IPS DF 4.7 (cell line): ENCODE results near the gene ATP6V0D1.

Source experiments
- DNase-seq: peaks from one replicate; pipeline ENCODE4 v3.0.0-alpha.2; 2013; ENCODE audit warnings: low spot score; ENCODE audit errors: extremely low read depth

The ATP6V0D1 gene

DNA sequence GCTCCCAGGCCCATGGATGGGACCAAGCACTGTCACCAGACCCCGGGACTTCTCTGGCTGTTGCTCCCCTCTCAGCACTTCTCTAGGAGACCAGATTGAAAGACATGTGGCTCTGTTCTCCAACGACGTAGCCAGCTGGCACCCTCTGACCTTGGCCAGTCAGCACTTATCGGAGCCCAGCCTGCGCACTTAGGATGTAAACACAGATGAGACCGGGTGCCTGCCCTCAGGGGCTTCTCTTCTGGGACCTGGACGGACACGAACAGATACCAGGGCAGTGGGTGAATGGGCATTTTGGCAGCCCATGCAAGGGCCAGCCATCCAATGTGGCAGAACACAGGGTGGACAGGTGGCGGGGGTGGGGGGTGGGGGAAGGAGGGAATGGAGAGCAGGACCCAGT is 71.3 kb downstream of the ATP6V0D1 start:
- no peak for DNase-seq

DNA sequence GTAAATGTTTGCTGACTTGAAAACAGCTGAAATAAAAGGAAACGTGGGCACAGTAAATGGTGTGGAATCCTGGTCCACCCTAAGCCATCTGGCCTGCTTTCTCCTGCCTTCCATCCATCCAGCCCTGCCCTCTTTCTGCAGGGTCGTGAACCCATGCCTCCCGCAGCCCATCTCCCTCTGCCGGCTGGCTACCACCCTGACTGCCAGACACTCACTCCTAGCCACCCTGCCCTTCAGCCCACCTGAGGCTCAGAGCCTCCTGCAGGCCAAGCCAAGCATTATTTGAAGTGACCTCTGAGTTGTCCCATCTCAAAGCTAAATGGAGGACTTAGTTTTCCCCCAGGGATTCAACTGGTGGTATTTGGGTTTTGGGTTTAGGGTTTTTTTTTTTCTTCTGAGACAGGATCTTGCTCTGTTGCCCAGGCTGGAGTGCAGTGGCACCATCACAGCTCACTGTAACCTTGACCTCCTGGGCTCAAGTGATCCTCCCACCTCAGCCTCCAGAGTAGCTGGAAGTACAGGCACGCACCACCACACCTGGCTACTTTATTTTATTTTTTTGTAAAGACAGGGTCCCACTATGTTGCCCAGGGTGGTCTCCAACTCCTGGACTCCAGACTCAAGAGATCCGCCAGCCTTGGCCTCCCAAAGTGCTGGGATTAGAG is 73.0 kb downstream of the ATP6V0D1 start:
- DNase-seq = no peak

DNA sequence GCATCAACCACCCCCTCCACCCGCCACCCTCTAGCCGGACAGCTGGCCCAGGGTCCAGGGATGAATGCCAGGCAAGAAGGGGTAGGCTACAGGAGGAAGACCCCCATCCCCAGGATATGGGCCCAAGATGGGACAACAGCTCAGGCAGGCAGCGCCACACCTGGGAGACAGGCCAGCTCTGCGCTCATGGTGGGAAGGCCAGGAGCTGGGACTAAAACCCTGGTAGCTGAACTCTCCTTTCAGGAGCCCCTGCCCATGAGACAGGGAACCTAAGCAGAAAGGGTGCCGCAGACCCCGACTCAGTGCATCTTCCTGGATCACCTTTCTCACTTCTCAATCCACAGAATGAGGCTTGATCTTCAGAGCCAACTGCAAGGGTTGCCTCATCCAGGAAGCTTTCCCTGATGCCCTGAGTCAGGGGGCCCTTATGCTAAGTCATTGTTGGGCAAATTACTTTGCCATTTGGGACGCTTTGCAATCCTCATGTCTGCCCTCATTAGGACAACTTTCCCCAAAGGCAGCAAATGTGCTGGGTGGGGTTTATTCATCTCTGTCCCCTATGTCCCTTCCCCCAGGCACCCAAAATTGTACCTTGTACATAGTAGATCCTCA is 73.7 kb downstream of the ATP6V0D1 start:
- no peak for DNase-seq

DNA sequence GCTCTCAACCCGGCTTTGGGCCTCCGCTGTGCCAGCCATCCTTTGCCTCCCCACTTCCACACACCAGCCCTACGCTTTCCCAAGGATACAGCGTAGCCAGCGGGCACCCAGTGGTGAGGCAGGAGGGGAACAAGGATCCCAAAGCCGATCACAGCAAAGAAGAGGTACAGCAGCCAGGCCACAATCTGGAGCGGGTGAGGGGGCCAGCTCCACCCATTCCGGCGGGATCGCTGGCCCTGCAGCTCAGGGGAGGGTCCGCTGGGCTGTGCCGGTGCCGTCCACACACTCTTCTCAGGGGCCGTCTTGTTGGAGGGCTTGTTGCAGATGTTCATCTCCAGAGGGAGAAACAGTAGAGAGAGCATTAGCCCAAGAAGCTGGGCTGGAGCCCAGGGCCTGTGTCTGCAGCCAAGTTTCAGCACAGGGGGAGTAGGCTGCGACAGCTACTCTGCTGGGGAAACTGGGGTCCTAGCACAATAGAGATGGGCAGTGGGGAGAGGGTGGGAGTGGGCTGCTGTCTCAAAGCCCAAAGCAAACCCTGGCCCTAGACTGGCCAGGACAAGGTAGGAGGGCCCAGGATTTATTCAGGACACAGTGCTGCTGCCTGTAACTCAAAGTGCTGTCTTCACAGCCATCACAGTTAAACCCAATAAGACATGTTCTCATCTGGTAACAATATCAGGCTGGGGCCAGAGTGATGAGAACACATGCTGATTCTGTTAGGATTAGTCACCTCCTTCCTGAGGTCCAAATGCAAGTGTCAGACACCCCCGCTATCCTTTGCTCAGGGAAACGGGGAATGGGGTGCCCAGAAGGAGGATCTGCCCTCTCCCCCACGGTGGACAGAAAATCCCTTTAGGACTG is 74.6 kb downstream of the ATP6V0D1 start:
- DNase-seq = no peak

DNA sequence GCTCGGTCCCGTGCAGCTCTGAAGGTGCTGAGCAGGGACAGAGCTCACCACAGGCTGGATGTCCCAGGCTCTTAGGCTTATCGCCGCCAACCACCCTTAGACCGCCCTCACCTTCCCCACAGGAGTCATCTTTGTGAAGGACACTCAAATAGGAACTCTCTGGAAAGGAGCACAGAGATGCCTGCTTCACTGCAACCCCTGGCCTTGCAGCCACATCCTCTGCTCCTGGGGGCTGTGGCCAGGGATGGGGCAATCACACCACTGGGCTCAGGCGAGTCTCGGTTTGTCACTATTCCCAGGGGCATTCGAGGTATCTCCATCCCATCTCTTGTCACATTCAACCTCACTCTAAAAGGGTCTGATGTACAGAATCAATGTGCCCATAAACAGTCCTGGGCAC is 75.6 kb downstream of the ATP6V0D1 start:
- no peak for DNase-seq

DNA sequence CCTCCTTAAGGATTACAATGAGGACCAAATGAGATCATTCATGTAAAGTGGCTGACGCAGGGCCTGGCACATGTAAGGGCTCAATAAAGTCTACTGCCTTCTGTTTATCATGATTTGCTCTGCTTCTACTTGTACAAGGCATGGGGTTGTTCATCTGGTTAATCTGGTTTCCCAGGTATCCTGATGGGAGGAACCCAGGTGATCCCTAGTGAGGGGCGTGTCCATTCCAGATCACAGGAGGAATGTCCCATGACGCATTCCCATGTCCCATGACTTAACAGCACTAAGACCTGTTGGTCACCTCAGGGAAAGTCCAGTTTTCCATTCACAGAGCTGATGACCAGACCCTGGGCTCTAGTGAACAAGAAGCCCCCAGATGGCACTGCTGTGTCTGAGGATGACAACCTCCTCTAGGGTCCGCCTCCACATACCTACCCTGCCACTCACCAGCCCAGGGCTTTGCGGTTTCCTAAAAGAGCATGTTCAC is 76.2 kb downstream of the ATP6V0D1 start:
- DNase-seq = no peak

DNA sequence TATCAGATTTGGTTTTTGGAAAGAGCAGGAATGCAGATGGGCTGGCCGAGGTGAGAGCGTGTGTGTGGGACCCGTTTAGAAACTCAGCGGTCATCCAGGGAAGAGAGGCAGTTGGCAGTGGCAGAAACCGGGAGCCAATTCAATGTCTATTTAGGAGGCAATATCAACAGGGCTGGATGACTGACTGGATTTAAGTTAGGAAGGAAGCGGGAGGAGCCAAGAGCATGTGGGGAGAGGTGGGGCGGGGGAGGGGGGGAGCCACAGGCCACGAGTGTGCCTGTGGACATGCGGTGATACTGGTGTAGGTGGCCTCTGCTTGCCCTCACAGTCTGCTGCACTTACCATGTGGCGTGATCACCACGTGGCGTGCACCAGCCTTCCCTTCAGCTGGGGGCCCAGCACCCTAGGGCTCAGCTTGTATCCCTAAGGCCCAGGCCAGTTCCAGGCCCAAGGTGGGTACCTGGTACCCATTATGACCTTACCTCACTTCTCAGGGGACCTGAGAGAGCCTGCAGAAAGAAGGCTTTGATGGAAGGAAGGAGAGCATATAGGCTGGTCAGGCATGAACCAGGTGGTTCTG is 76.9 kb downstream of the ATP6V0D1 start:
- no peak for DNase-seq

DNA sequence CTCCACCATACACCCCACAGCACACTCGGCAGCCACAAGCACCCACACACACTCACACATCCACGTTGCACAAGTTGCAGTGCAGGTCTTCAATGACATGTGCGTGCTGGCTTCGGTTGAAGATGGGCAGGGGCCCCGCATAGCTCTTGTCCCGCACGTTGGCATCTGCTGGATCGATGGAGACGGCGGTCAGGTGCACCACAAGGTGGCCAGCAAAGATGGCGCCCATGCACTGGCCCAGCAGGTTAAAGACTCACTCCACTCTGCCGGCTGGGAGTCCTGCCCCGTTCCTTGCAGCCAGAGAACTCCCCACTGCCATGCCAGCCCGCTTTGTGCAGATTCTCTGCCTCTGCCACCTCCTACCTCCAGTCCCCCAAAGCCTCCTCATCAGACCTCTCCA is 80.1 kb downstream of the ATP6V0D1 start:
- DNase-seq = no peak

DNA sequence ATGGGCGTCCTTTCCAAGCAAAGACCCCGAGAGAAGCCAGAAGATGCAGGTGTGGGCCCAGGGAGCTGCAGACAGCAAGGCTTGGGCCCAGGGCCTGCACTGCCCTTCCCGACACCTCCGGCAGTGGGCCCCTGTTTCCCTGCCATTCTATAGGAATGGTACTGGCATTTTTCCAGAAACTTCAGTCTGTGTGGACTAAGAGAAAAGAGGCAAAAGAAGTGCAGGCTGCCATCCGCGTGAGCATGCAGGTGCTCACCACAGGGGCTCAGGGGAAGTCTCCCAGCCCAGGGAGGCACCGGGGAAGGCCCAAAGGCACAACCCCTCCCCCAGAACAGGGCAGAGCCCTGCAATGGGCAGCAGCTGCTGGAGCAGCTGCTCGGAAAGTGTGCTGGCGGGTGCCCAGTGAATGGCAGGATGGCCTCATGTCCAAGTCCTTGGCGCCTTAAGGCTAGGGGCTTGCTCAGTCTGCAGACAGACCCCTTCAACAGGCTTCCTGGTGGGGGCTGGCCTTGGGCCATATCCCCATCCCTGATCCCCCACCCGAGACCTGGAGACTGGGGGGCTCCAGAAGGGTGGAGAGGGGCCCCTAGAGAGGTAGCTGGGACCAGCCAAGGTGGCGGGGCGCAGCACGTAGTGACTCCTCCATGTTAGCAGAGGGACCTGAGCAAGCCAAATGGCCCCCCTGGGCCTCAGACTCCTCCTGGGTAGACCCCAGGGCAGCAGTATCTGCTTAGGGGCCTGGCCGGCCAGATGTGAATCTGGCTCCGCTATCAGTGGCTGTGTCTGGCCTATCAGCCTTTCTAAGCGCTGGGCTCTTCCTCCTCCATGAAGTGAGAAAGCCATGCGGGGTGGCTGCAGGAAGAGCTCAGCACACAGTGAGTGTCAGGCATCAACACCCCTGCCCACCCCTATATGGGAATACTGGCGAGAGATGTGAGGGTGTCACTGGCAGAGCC is 80.9 kb downstream of the ATP6V0D1 start:
- no peak for DNase-seq

DNA sequence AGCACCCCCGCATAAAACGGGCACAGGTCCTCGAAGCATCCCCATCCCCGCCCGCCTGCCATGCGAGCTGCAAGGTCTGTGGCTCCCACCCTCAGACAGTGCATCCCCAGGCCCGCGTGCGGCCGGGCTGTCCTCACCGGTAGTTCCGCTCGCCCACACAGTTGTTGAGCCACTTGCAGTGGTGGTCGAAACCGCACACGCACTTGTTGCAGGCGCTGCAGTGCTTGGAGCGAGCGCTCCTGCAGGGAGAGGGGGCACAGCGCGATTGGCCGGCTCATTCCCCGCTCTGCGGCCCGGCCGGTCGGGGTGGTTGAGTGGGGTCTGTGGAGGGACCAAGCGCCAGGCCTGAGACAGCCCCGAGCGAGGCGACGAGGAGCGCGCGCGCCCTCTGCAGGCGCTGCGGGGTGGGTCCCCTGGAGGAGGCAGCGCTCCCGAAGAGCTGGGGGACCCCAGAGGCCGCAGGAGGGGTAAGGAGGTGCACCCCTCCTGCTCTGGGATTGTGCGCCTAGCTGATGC is 81.7 kb downstream of the ATP6V0D1 start:
- no peak for DNase-seq

DNA sequence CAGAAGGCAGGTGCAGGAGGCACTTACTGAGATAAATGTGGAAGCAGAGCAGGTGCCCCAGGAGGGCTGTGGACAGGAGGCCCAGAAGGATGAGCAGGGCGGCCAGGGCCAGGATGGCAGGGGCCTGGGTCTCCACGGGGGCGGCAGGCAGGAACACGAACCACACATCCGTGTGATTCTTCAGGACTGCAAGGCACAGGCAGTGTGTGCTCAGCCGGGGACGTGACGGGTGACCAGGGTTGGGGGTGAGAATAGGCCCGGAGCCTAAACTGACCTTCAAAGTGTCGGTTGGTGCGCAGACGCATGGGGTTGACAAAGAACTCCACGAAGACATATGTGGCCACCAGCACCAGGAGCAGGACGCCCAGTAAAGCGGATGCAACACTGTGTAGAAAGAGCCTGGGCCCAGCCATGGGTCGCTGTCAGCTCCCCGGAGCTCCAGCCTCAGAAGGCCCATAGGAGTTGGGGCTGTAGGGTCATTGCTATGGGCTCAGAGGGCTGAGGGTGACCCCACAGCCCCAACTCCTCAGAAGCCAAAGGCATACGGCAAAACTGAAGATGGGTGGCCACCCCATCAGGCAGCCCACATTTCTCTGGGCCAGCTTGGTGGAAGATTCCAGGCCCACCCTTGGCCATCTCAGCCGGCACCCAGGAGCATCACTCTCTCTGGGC is 82.3 kb downstream of the ATP6V0D1 start:
- no peak for DNase-seq

DNA sequence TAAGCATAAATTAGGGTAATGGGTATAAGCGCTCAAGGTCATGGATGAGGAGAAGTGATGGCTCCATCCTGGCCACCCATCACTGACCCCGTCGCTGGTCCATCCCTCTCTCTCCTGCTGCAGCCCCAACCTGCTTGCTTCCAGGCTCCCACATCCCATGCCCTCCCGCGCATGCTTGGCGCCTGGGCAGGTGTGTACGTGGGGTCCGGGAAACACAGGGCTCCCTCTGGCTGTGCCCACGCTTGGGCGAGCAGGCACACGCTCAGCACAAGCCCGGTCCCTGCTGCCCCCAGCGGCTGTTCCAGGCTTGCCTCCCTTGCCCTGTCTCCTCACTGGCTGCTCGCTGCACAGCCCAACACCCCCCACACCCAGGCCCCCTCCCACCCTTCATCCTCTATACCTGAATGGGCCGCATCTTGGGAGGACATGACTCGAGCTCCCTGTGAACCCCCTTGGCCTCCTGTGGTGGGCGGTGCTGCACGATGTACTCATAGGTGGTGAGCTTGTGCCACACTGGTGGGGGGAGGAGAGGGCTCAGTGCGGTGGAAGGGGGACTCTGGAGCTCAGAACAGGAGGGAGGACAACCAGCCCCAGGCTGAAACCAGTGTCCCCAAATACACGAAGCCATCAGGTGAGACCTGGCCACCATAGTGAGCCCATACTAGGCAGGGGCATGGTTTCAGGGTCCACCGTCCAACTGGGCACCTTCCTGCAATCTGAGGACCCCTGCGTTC is 83.0 kb downstream of the ATP6V0D1 start:
- DNase-seq = no peak

DNA sequence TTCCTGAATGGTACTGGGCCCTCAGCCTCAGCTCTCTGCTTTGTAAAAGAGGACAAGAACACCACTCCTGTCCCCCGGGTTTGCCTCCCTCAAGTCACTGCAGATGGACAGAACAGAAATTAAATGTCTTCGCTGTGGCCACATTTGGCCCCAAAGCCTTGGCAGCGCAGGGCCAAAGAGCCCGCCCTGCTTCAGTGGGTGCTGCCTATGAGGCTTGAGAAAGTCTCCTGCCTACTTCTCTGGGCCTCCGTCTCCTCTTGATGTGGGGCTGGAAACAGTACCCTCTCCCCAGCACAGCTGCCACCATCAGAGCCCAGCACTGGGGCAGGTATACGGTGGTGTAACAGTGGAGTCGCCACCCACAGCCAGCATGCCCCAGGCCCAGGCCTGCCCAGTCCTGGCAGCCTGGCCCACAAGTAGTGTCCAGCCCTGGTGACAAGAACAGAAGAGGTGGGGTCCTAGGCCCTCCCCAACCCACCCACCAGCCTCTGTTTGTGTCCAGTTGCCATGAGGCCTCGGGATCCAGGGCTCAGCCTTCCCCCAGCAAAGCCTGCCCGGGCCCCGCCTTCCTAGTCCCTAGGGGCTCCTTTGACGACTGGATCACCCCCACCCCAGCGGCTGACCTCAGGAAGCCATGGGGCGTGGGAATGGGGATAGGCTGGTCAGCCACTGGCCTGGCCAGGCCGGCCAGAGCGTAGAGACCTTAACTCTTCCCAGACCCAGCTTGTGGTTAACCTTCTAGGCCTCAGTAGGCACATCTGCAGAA is 83.7 kb downstream of the ATP6V0D1 start:
- DNase-seq = no peak

DNA sequence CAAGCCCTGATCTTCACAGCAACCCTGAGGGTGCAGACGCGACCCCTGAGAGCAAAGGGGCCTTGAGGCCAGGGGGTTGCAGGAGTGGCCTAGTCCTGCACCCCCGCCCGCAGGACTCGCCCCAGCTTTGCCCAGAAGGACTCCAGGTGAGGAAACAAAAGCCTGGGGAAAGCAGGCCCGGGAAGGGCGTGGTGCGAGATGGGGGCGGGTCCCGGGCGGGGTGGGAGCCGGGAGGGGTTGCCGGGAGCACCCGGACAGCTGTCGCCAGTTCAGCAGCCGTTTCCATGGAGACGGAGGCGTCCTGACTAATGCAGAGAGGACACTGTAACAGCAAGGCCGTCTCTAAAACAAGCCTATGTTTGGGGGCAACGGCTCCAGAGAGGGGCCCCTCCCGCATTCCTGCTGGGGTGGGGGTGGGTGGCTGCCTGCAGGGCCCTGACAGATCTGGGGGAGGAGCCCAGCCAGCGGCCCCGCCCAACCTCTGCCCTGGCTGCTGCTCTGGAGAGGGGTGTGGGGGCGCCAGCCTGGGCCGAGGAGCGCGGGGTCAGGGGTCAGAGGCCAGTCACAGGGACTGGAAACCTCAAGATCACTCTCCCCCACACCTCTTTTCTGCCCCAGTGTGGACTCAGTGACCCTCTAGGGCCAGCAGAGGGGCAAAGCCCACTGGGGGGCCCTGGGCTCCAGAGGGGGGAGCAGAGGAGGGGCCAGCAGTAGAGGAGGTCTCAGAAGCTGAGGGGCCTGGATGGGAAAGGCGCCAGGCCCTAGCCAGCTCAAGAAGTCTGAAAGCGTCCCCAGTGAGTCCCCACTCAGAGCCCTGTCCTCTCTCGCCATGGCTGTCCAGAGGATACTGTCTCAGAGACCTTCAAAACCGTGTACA is 84.6 kb downstream of the ATP6V0D1 start:
- no peak for DNase-seq

DNA sequence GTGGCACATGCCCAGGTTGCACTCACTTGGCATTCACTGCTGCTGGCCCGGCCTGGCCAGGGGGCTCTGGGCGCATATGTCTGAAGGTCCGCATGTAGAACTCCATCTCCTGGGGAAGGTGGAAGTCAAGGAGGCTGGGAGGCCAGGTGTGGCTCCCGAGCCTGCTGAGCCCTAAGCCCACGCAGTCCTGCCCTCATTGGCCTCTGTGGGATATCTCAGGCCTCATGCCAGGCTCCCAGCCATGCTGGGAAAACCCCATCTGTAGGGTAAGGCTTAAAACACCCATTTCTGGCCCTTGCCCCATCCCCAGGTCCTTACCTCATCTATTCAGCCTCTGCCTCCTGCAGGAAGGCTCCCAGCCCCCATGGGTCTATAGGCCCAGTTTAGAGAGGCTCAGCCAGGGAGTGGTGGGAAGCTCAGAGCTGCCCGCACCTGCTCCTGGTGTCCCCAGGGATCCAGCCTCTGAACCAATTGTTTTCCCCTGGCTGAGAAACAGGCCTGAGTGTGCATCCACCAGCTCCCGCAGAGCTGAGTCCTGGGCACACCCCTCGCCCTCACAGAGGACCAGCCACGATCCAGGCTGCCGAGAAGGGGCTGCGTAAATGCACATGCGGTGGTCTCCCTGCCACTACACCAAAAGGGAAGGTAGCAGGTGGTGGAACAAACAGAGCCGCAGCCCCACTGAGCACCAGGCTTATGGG is 85.3 kb downstream of the ATP6V0D1 start:
- DNase-seq = no peak

DNA sequence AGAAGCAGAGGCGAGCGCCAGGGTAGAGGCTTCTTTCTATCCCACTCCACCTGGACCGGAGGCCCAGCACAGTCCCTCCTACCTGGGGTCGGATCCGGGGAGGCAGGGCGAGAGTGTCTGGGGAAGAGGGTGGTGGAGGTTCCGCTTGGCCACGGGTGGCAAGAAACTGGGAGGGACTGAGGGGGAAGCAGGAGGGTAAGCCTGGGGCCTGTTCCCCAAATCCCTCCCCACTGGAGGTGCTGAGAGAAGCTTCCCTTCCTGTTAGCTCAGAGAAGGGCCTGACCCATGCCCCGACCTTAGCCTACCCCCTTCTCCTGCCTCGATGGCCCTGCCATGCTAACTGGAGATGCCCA is 85.9 kb downstream of the ATP6V0D1 start:
- DNase-seq = no peak
